NCI-H2081 (cell line): ENCODE results near the gene C16orf86.

ENCODE experiments used
- DNase-seq, 2 experiments: peaks; one replicate each; lab custom pipeline; 2025; lab: John Stamatoyannopoulos, UW

C16orf86 gene

GRCh38 chr16:67666559-67667452 is at the start of gene C16orf86, which contains the start of gene ENKD1:
C16orf86 (plus strand) TSS chr16:67666814; CDS start chr16:67666971, 157 bp downstream.
ENKD1 (minus strand) TSS chr16:67666750; CDS start chr16:67666442, 308 bp downstream.
- DNase-seq = peak; percentile 49 to 67

GRCh38 chr16:67628216-67628615 is 38.4 kb upstream of the C16orf86 start:
- DNase-seq = no peak

GRCh38 chr16:67632415-67633172 is 34.0 kb upstream of the C16orf86 start:
- no peak for DNase-seq

GRCh38 chr16:67636713-67637112 is 29.9 kb upstream of the C16orf86 start:
- DNase-seq = no peak

- no peak for DNase-seq
These were observed 29.0 kb upstream of the C16orf86 start for GRCh38 chr16:67637625-67638024.

GRCh38 chr16:67641779-67642708 is 24.6 kb upstream of the C16orf86 start:
- peak; percentile 22 to 66 for DNase-seq

GRCh38 chr16:67644038-67644437 is 22.6 kb upstream of the C16orf86 start:
- no peak for DNase-seq

- DNase-seq = no peak
These were observed 21.1 kb upstream of the C16orf86 start for GRCh38 chr16:67645397-67646121.

GRCh38 chr16:67647111-67647651 is 19.4 kb upstream of the C16orf86 start:
- no peak for DNase-seq

GRCh38 chr16:67647681-67648080 is 18.9 kb upstream of the C16orf86 start:
- DNase-seq = no peak

- DNase-seq = no peak
These were observed 18.4 kb upstream of the C16orf86 start for GRCh38 chr16:67648088-67648763.

GRCh38 chr16:67648764-67649407 is 17.7 kb upstream of the C16orf86 start:
- no peak for DNase-seq

- DNase-seq = no peak
These were observed 17.1 kb upstream of the C16orf86 start for GRCh38 chr16:67649494-67649931.

- DNase-seq = no peak
These were observed 16.6 kb upstream of the C16orf86 start for GRCh38 chr16:67650023-67650422.

- no peak for DNase-seq
These were observed 15.6 kb upstream of the C16orf86 start for GRCh38 chr16:67651039-67651438.

GRCh38 chr16:67651847-67652246 is 14.8 kb upstream of the C16orf86 start:
- no peak for DNase-seq

GRCh38 chr16:67652578-67653127 is 14.0 kb upstream of the C16orf86 start:
- DNase-seq = peak; percentile 22 to 26

GRCh38 chr16:67653128-67653788 is 13.4 kb upstream of the C16orf86 start:
- peak; percentile 11 to 18 for DNase-seq
